SK-N-MC (cell line): ENCODE data around the gene SFXN5.

Experiments
- DNase-seq: peaks from one replicate; pipeline ENCODE4 v3.0.0-alpha.2; 2011; ENCODE audit warnings: low read depth, low spot score
- H3K27ac ChIP-seq: fragments of 200-600 bp; sonication (generic); 2 replicates; pipeline ENCODE4 v1.5.1; 2016; ENCODE audit warnings: mixed run types
- H3K36me3 ChIP-seq: fragments of 200-600 bp; sonication (generic); 2 replicates; pipeline ENCODE4 v1.6.1; 2017; ENCODE audit warnings: antibody characterized with exemption, low read length, mixed read lengths; ENCODE audit not compliant: insufficient read depth
- H3K4me3 ChIP-seq: fragments of 200-600 bp; sonication (generic); 2 replicates; pipeline ENCODE4 v1.5.1; 2016
- H3K9ac ChIP-seq: fragments of 200-600 bp; sonication (generic); 2 replicates; pipeline ENCODE4 v1.8.0; 2017; ENCODE audit warnings: mixed run types, mixed read lengths; ENCODE audit not compliant: insufficient read length
- H3K9me3 ChIP-seq: fragments of 200-600 bp; sonication (generic); 2 replicates; pipeline ENCODE4 v1.6.1; 2017; ENCODE audit warnings: low read depth, mild to moderate bottlenecking, antibody characterized with exemption, low read length, moderate library complexity, mixed read lengths
- EZH2 ChIP-seq: fragments of 200-600 bp; sonication (generic); IDR thresholded peaks from one replicate; pipeline ENCODE4 v1.6.1; 2017; ENCODE audit warnings: antibody characterized with exemption
- FOXP2 ChIP-seq: optimal IDR thresholded peaks from 2 replicates; pipeline ENCODE3; 2011; ENCODE audit warnings: mild to moderate bottlenecking, moderate library complexity; ENCODE audit not compliant: insufficient read depth; ENCODE audit errors: extremely low read length, control extremely low read depth
- POLR2AphosphoS5 ChIP-seq: IDR thresholded peaks from 2 replicates; pipeline ENCODE4 v1.6.1; 2012; ENCODE audit warnings: mild to moderate bottlenecking, low read depth, low read length, borderline replicate concordance

SFXN5 gene

GRCh38 chr2:72927619-72928550, 143.6 kb downstream of the SFXN5 start:
- Histone ChIP-seq H3K36me3 (no peaks in the 10 kb centered on the region), H3K9ac (no peak overlapping the region), H3K9me3 (no peaks in the 10 kb centered on the region), H3K4me3 (no peak overlapping the region), H3K27ac (no peak overlapping the region)
- DNase-seq: no peak
- no peak for TF ChIP-seq POLR2AphosphoS5
- TF ChIP-seq EZH2: no peak
- TF ChIP-seq FOXP2: no peak

- Histone ChIP-seq H3K9ac (no peak overlapping the region), H3K27ac (no peak overlapping the region), H3K9me3 (no peaks in the 10 kb centered on the region), H3K4me3 (no peak overlapping the region), H3K36me3 (no peaks in the 10 kb centered on the region)
- TF ChIP-seq EZH2 (no peak), FOXP2 (no peak), POLR2AphosphoS5 (no peak)
- no peak for DNase-seq
These were observed 144.6 kb downstream of the SFXN5 start for GRCh38 chr2:72926811-72927465.

GRCh38 chr2:72926368-72926767, 145.1 kb downstream of the SFXN5 start:
- H3K9ac ChIP-seq: no peak overlapping the region
- no peak for TF ChIP-seq EZH2
- no peak for TF ChIP-seq POLR2AphosphoS5
- TF ChIP-seq FOXP2: no peak
- no peak overlapping the region for H3K4me3 ChIP-seq
- no peak overlapping the region for H3K27ac ChIP-seq
- no peak for DNase-seq
- H3K9me3 ChIP-seq: no peaks in the 10 kb centered on the region
- H3K36me3 ChIP-seq: no peaks in the 10 kb centered on the region

- Histone ChIP-seq H3K36me3 (no peaks in the 10 kb centered on the region), H3K4me3 (no peak overlapping the region), H3K9me3 (no peaks in the 10 kb centered on the region), H3K9ac (no peak overlapping the region), H3K27ac (no peak overlapping the region)
- no peak for DNase-seq
- TF ChIP-seq EZH2 (no peak), POLR2AphosphoS5 (no peak), FOXP2 (no peak)
These were observed 146.1 kb downstream of the SFXN5 start for GRCh38 chr2:72925328-72925943.

- H3K9ac ChIP-seq: no peak overlapping the region
- H3K36me3 ChIP-seq: no peaks in the 10 kb centered on the region
- no peak overlapping the region for H3K4me3 ChIP-seq
- H3K27ac ChIP-seq: no peak overlapping the region
- no peak for DNase-seq
- TF ChIP-seq EZH2: no peak
- TF ChIP-seq POLR2AphosphoS5: no peak
- no peak for TF ChIP-seq FOXP2
- H3K9me3 ChIP-seq: no peaks in the 10 kb centered on the region
These were observed 146.9 kb downstream of the SFXN5 start for GRCh38 chr2:72924353-72925240.

GRCh38 chr2:72923833-72924352, 147.6 kb downstream of the SFXN5 start:
- Histone ChIP-seq H3K4me3 (no peak overlapping the region), H3K9ac (no peak overlapping the region), H3K9me3 (no peaks in the 10 kb centered on the region), H3K27ac (no peak overlapping the region), H3K36me3 (no peaks in the 10 kb centered on the region)
- TF ChIP-seq POLR2AphosphoS5 (no peak), EZH2 (no peak), FOXP2 (no peak)
- no peak for DNase-seq

GRCh38 chr2:72921853-72922252, 149.7 kb downstream of the SFXN5 start:
- Histone ChIP-seq H3K27ac (no peak overlapping the region), H3K9ac (no peak overlapping the region), H3K36me3 (no peaks in the 10 kb centered on the region), H3K9me3 (no peaks in the 10 kb centered on the region), H3K4me3 (no peak overlapping the region)
- TF ChIP-seq FOXP2: no peak
- no peak for TF ChIP-seq POLR2AphosphoS5
- TF ChIP-seq EZH2: no peak
- DNase-seq: no peak
